K562 treated with DMSO at 1 percent for 48 hours (cell line): ENCODE results near the gene POP7. TPM values are rescaled to one million over a fixed set of nuclear protein-coding genes. Genes with fewer than 3 reads are reported as not detected.

Experiments
- total RNA-seq: library from RNA; unstranded; fragments of 300-600 nt; gene quantifications from 2 replicates; pipeline ENCODE4 v1.2.3, GENCODE V29; 2022; ENCODE audit warnings: low replicate concordance; ENCODE audit errors: extremely low read depth

Gene POP7
- total RNA-seq, result not detected in 2 replicates

DNA sequence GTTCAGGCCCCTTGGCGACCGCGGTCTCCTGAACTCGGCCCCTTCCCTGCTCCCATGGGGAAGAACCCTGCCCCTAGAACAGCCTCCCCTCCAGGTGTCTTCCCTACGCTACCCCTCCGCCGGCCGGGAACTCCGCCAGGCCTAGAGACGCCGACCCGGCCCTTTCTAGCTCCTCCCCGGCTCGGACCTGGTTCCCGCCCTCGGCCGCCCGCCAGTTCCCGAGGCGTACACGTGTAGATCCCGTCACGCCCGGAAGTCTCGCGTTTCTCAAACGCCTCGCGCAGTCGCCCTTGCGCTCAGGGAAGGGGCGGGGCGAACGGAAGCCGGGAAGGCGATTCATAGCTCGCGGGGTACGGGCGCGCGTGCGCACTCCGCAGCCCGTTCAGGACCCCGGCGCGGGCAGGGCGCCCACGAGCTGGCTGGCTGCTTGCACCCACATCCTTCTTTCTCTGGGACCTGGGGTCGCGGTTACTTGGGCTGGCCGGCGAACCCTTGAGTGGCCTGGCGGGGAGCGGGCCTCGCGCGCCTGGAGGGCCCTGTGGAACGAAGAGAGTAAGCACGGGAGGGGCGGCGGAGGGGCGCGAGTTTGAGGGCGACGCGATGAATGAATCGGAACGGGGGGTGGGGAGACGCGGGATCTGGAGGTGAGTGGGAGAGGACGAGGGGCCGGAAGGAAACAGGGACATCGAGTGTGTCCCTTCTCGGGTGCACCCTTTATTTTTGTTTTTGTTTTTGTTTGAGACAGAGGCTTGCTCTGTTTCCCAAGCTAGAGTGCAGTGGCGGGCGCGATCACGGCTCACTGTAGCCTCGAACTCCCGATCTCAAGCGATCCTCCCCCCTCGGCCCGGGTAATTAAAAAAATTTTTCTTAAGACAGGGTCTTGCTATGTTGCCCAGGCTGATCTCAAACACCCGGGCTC is at the start of gene POP7:
TSS of gene POP7 (plus strand) at position 369 of the 919 bp plus-strand sequence. CDS start 710 bp downstream, outside the sequence.

DNA sequence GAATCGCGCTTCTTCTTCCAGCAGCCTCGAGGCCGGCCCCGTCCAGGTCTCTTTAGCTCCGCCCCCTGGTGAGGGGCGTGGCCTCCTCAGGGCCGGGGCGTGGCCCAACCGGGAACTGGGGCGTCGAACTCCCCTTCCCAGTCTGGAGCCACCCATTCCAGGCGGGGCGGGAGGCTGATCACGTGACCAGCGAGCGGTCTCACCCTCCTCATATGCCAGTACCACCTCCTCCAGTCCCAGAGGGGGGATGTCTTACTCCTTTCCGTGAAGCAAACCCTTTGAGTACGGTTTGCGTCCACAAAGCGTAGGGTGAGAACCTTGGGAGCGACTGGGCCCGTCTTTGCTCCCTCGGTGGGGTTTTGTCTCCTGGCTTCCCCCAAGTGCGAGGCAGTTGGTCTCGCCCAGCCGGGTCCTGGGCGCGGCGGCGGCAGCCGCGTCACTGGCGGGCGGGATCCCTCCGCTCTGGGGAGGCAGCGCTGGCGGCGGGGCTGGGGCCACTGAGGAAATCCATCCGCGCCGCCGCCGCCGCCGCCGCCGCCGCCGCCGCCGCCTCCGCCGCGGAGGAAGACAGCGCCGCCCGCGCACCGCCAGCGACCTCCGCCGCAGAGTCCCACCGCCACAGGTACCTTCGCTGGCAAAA is 32.5 kb upstream of the POP7 start, which contains the start of gene GNB2:
TSS of gene GNB2 (plus strand) at position 439 of the 640 bp plus-strand sequence. CDS start 2,526 bp downstream, outside the sequence.

DNA sequence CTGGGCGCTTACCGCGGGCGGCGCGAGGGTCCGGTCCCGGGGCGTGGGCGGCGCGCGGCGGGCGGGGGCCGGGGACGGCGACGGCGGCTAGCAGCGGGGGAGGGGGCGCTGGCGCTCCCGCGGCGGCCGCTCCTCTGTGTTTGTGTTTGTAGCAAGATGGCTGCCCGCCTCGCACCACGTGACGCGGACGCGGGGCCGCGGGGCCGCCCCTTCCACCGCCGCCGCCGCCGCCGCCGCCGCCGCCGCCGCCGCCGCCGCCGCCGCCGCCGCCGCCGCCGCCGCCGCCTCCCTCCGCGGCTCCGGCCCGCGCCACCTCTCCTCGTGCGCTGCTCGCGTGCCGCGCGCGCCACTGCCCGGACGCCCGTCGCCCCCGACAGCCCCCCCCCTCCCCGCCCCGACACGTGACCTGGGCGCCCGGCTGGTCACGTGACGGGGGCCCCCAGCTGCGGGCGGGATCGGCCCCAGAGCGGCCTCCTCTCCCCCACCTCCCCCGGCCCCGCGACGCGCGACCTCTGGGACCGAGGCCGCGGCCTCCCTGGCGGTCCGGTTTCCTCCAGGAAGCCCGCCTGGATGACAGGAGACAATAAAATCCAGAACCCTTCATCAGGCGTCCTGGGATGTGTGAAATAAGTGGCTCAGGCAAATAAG is 11.7 kb upstream of the POP7 start, which contains the start of gene GIGYF1:
TSS of gene GIGYF1 (minus strand) at position 153 of the 648 bp plus-strand sequence. CDS start 6,012 bp downstream, outside the sequence.

DNA sequence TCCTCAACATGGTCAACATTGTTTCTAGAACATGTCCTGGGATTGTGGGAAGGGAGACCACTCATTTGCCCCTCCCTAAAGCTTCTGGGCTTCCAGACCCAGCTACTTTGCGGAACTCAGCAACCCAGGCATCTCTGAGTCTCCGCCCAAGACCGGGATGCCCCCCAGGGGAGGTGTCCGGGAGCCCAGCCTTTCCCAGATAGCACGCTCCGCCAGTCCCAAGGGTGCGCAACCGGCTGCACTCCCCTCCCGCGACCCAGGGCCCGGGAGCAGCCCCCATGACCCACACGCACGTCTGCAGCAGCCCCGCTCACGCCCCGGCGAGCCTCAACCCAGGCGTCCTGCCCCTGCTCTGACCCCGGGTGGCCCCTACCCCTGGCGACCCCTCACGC is 14.4 kb downstream of the POP7 start, which contains the start of gene EPO:
TSS of gene EPO (plus strand) at position 190 of the 392 bp plus-strand sequence. CDS start 513 bp downstream, outside the sequence.

Other genes starting within 250 kb of the POP7 start
- not detected in 2 replicates for gene SPACDR, start 241.9 kb upstream of the POP7 start, total RNA-seq
- 576 TPM in 1 of 2 replicates, not detected in the other for gene TSC22D4, start 226.9 kb upstream of the POP7 start, total RNA-seq
- gene NYAP1, start 222.2 kb upstream of the POP7 start, total RNA-seq, result not detected in 2 replicates
- not detected in 2 replicates for gene AGFG2, start 166.9 kb upstream of the POP7 start, total RNA-seq
- gene SAP25, start 132.2 kb upstream of the POP7 start, total RNA-seq, result not detected in 2 replicates
- not detected in 2 replicates for gene LRCH4, start 120.0 kb upstream of the POP7 start, total RNA-seq
- not detected in 2 replicates for gene FBXO24, start 119.8 kb upstream of the POP7 start, total RNA-seq
- not detected in 2 replicates for gene PCOLCE, start 103.8 kb upstream of the POP7 start, total RNA-seq
- gene MOSPD3, start 93.6 kb upstream of the POP7 start, total RNA-seq, result not detected in 2 replicates
- gene TFR2, start 64.6 kb upstream of the POP7 start, total RNA-seq, result not detected in 2 replicates
- gene ACTL6B, start 49.7 kb upstream of the POP7 start, total RNA-seq, result not detected in 2 replicates
- 1,248 TPM in 1 of 2 replicates, not detected in the other for gene GNB2, start 32.4 kb upstream of the POP7 start, total RNA-seq
- not detected in 2 replicates for gene GIGYF1, start 11.9 kb upstream of the POP7 start, total RNA-seq
- not detected in 2 replicates for gene EPO, start 14.3 kb downstream of the POP7 start, total RNA-seq
- not detected in 2 replicates for gene ZAN, start 27.5 kb downstream of the POP7 start, total RNA-seq
- gene EPHB4, start 121.4 kb downstream of the POP7 start, total RNA-seq, result not detected in 2 replicates
- not detected in 2 replicates for gene SLC12A9, start 146.6 kb downstream of the POP7 start, total RNA-seq
- gene TRIP6, start 161.3 kb downstream of the POP7 start, total RNA-seq, result not detected in 2 replicates
- gene SRRT, start 169.0 kb downstream of the POP7 start, total RNA-seq, result not detected in 2 replicates
- not detected in 2 replicates for gene UFSP1, start 183.6 kb downstream of the POP7 start, total RNA-seq
- gene ACHE, start 189.8 kb downstream of the POP7 start, total RNA-seq, result not detected in 2 replicates
- not detected in 2 replicates for gene MUC3A, start 243.4 kb downstream of the POP7 start, total RNA-seq